SW480 (cell line): ENCODE results near the gene ARMH3.

Experiments
- DNase-seq: peaks from one replicate; pipeline ENCODE4 v3.0.0-alpha.2; 2016; ENCODE audit warnings: low spot score

Gene ARMH3

GRCh38 chr10:101939008-101939648 lies 116.8 kb downstream of the ARMH3 start:
- no peak for DNase-seq

GRCh38 chr10:101938305-101939007 lies 117.5 kb downstream of the ARMH3 start:
- peak; percentile 9 for DNase-seq

GRCh38 chr10:101935431-101935830 lies 120.5 kb downstream of the ARMH3 start:
- DNase-seq: no peak

- DNase-seq: no peak
Measured at GRCh38 chr10:101934686-101935305, 121.2 kb downstream of the ARMH3 start.

- no peak for DNase-seq
Measured at GRCh38 chr10:101933976-101934375, 122.0 kb downstream of the ARMH3 start.

GRCh38 chr10:101932183-101932582 lies 123.8 kb downstream of the ARMH3 start:
- no peak for DNase-seq

- DNase-seq: no peak
Measured at GRCh38 chr10:101925027-101925426, 130.9 kb downstream of the ARMH3 start.

GRCh38 chr10:101923256-101923655 lies 132.7 kb downstream of the ARMH3 start:
- DNase-seq: no peak

- DNase-seq: no peak
Measured at GRCh38 chr10:101922846-101923245, 133.1 kb downstream of the ARMH3 start.

GRCh38 chr10:101920546-101920945 lies 135.4 kb downstream of the ARMH3 start:
- no peak for DNase-seq

GRCh38 chr10:101919026-101919770 lies 136.8 kb downstream of the ARMH3 start:
- DNase-seq: no peak

- DNase-seq: no peak
Measured at GRCh38 chr10:101912561-101913179, 143.3 kb downstream of the ARMH3 start.

- no peak for DNase-seq
Measured at GRCh38 chr10:101906586-101907183, 149.3 kb downstream of the ARMH3 start.

GRCh38 chr10:101905251-101905650 lies 150.7 kb downstream of the ARMH3 start:
- DNase-seq: no peak

GRCh38 chr10:101903827-101904550 lies 152.0 kb downstream of the ARMH3 start:
- DNase-seq: no peak

GRCh38 chr10:101902820-101903145 lies 153.2 kb downstream of the ARMH3 start:
- DNase-seq: no peak

- DNase-seq: no peak
Measured at GRCh38 chr10:101902032-101902819, 153.7 kb downstream of the ARMH3 start.

GRCh38 chr10:101901340-101901739 lies 154.6 kb downstream of the ARMH3 start:
- no peak for DNase-seq

- no peak for DNase-seq
Measured at GRCh38 chr10:101897633-101898032, 158.3 kb downstream of the ARMH3 start.

- no peak for DNase-seq
Measured at GRCh38 chr10:101896225-101896877, 159.6 kb downstream of the ARMH3 start.
